ENCODE results near the gene MACROH2A2. TPM values are rescaled to one million over a fixed set of nuclear protein-coding genes. Genes with fewer than 3 reads are reported as not detected.

MACROH2A2 gene
- total and polyA plus RNA-seq, 12 donors = 10.0 to 17.5 (median 12.7) TPM

- 85 to 86% methylated on average over 3 of the region's 3 CpGs for WGBS, 2 donors
- Histone ChIP-seq H3K9me3 (no peaks in the 10 kb centered on the region), H3K27me3 (no peaks in the 10 kb centered on the region), H3K36me3 (peaks cover 0 to 30% (median 4%) of the 10 kb centered on the region in 9 donors), H3K4me3 (no peak overlapping the region), H3K27ac (no peak overlapping the region), H3K4me1 (no peaks in the 10 kb centered on the region)
- ATAC-seq = no peak
- no peak for TF ChIP-seq CTCF (IDR thresholded peaks at IDR 0.05)
- DNase-seq = no peak
- intact Hi-C loops (cut with DNase I) = no loop called here
Observed at GRCh38 chr10:70088308-70088698, 35.7 kb downstream of the MACROH2A2 start.

GRCh38 chr10:70090013-70090412 is 37.4 kb downstream of the MACROH2A2 start:
- no peak for ATAC-seq
- no peak for TF ChIP-seq CTCF (IDR thresholded peaks at IDR 0.05)
- no peak for DNase-seq
- no peak overlapping the region for H3K27ac ChIP-seq
- no peaks in the 10 kb centered on the region for H3K27me3 ChIP-seq
- intact Hi-C loops (cut with DNase I) = no loop called here
- H3K9me3 ChIP-seq = no peaks in the 10 kb centered on the region
- 97% methylated on average over 8 of the region's 8 CpGs for WGBS, 2 donors
- H3K36me3 ChIP-seq = peaks cover 0 to 43% (median 8%) of the 10 kb centered on the region in 9 donors
- no peaks in the 10 kb centered on the region for H3K4me1 ChIP-seq
- no peak overlapping the region for H3K4me3 ChIP-seq

GRCh38 chr10:70090951-70091350 is 38.3 kb downstream of the MACROH2A2 start:
- no peaks in the 10 kb centered on the region for H3K4me1 ChIP-seq
- 97 to 98% methylated on average over 5 of the region's 5 CpGs for whole genome bisulfite sequencing, 2 donors
- no peak overlapping the region for H3K4me3 ChIP-seq
- intact Hi-C loops (cut with DNase I) = no loop called here
- H3K27ac ChIP-seq = no peak overlapping the region
- no peaks in the 10 kb centered on the region for H3K9me3 ChIP-seq
- peaks cover 0 to 52% (median 9%) of the 10 kb centered on the region in 9 donors for H3K36me3 ChIP-seq
- no peak for ATAC-seq
- no peak for TF ChIP-seq CTCF (IDR thresholded peaks at IDR 0.05)
- no peaks in the 10 kb centered on the region for H3K27me3 ChIP-seq
- no peak for DNase-seq

- 93 to 95% methylated on average over 7 of the region's 7 CpGs for WGBS, 2 donors
- Histone ChIP-seq H3K4me3 (peak overlapping the region in 1 of 10 donors; percentile 10), H3K4me1 (no peaks in the 10 kb centered on the region), H3K9me3 (no peaks in the 10 kb centered on the region), H3K27me3 (no peaks in the 10 kb centered on the region), H3K36me3 (peaks cover 0 to 64% (median 15%) of the 10 kb centered on the region in 9 donors), H3K27ac (peak overlapping the region in 1 of 10 donors; percentile 47)
- DNase-seq = no peak
- no peak for TF ChIP-seq CTCF (IDR thresholded peaks at IDR 0.05)
- intact Hi-C loops (cut with DNase I) = no loop called here
- ATAC-seq = no peak
Observed at GRCh38 chr10:70092389-70092718, 39.7 kb downstream of the MACROH2A2 start.

Measured in heart right ventricle (tissue), 16 donors.